SIG-M5 treated with dmso at 0.1 percent for 504 hours (cell line): ENCODE results near the gene VWF.

ENCODE experiments used
- DNase-seq: peaks from one replicate; lab custom pipeline; 2025; ENCODE audit not compliant: unreplicated experiment; lab: John Stamatoyannopoulos, UW

The VWF gene

DNA sequence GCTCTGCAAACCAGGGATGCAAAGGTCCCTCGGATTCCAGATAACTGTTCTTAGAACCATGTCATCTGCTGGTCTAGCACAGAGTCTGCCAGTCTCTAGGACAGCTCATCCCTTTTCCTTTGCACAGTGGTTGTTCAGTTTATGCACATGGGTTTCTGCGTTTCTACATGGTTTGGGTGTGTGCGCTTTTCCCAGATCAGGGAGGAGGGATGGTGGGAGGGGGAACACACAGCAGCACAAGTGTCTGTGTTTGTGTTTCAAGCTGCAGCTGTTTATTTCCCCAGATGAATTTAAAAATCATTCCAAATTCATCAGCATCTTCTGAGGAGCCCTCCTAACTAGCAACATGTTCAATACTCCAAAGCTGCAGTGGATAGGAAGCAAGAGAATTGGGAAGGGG, 224.8 kb downstream of the VWF start:
- DNase-seq = no peak

DNA sequence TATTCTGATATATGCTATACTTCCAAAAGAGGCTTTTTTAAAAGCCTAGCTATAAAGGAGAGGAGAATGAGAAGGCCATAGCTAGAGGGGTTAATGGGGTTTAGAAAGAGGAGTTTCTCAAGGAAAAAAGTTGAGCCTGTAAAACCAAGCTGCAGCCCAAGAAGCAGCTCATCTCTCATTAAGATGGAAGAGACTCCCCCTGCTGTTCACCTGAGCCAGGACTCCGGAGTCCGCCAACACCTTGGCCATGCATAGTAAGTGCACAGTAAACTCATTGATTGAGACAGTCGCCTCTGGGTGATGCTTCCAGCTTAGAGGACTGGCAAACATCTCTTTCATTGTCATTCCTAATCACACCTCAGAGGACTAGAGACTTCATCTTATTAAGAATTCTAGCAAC, 225.6 kb downstream of the VWF start:
- no peak for DNase-seq
